IPS-NIHi11 (cell line): ENCODE data around the gene CDKN1A.
A peak's percentile ranks its signal among the peaks of the same experiment; 100 is the strongest.
"Not testable (repeated sequence)": the region's sequence is repeated elsewhere in the genome, so short reads cannot be mapped to it uniquely, and the experiment has no call there.

Experiments used
- DNase-seq: peaks from one replicate; pipeline ENCODE4 v3.0.0; 2012; ENCODE audit warnings: mixed read lengths, low spot score

The CDKN1A gene

GRCh38 chr6:36720251-36721141 is 42.0 kb downstream of the CDKN1A start:
- DNase-seq = no peak

- no peak for DNase-seq
Measured at GRCh38 chr6:36721369-36722140, 43.0 kb downstream of the CDKN1A start.

- no peak for DNase-seq
Measured at GRCh38 chr6:36722365-36722764, 43.9 kb downstream of the CDKN1A start.

GRCh38 chr6:36722879-36723278 is 44.4 kb downstream of the CDKN1A start:
- no peak for DNase-seq

- not testable (repeated sequence) for DNase-seq
Measured at GRCh38 chr6:36723992-36724391, 45.5 kb downstream of the CDKN1A start.

GRCh38 chr6:36724514-36725390 is 46.2 kb downstream of the CDKN1A start:
- DNase-seq = peak; percentile 87

- DNase-seq = no peak
Measured at GRCh38 chr6:36725581-36725980, 47.1 kb downstream of the CDKN1A start.

GRCh38 chr6:36727505-36728021 is 49.0 kb downstream of the CDKN1A start:
- DNase-seq = no peak

- no peak for DNase-seq
Measured at GRCh38 chr6:36728289-36729160, 50.0 kb downstream of the CDKN1A start.

GRCh38 chr6:36729161-36729524 is 50.6 kb downstream of the CDKN1A start:
- DNase-seq = no peak

GRCh38 chr6:36730424-36731380 is 52.2 kb downstream of the CDKN1A start:
- no peak for DNase-seq

GRCh38 chr6:36731622-36732310 is 53.3 kb downstream of the CDKN1A start:
- no peak for DNase-seq

GRCh38 chr6:36733300-36733699 is 54.8 kb downstream of the CDKN1A start:
- DNase-seq = no peak

GRCh38 chr6:36734486-36735060 is 56.1 kb downstream of the CDKN1A start:
- no peak for DNase-seq

- DNase-seq = no peak
Measured at GRCh38 chr6:36735110-36736071, 56.9 kb downstream of the CDKN1A start.
